GM18868 (cell line): ENCODE measurements around the gene LBHD2.

Source experiments
- ATAC-seq: cut with Tn5 transposase; IDR thresholded peaks from one replicate; pipeline ENCODE4 v1.9.1; 2021; ENCODE audit warnings: mild to moderate bottlenecking, moderate library complexity; ENCODE audit not compliant: unreplicated experiment

The LBHD2 gene

GRCh38 chr14:103089386-103090335, 5.7 kb downstream of the LBHD2 start:
- ATAC-seq, result no peak

DNA sequence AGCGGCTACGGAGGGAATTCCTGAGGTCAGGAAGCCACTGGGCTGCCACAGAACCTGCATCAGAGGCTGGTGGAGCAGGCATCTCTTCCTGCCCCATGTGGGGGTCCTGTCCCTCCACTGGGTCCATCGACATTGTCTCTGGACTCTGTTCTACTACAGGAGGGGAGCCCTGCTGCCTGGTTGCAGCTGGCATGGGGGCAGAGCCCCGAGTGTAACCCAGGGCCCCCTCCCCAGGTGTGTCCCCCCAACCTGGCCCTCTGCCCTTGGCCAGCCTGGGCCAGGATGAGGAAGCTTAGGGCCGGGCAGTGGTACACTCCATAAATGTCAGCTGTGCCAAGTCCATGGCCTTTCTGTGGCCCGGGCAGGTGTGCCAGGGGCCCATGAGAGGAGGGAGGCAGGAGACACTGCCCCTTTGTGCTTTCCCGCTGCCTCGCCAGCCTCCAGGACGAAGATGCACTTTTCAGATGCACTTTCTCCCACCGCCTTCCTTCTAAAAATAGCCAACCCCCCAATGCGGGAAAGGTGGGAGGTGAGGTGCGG, 6.5 kb downstream of the LBHD2 start:
- no peak for ATAC-seq

DNA sequence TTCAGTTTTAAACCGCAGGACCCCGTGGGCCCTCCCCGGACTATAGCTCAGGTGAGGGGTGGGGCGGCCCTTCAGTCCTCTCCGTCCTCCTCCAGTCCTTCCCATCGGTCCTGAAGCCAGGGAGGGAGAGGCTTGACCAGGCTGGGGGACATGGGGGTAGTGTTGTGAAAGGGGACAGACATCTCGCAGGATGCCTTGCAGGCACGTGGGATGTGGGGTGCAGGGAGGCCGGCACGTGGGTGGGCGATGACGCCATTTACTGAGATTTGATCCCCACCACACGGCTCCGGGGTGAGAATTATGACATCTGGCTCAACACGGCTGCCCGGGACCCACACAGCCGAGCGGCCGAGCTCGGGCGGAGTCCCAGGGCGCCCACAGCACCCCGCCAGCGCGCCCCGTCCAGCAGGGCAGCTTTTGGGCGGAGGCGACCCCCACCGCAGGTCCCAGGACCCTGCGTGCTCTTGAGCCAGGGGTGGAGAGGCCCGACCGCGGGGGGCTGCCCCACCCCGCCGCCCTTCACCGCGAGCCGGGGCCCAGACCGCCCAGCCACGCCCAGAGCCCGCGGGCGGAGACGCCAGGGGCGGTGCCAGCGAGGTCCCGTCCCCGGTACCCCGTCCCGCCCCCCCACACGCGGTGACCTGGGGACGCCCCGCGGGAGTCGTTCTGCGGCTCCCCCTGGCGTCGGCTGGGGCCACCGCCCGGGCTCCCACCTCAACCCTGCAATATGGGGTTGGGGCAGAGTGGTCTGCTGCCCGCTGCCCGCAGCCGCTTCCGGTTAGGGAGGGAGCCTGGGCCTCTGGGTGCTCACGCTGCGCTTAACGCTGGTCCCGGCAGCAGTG, 7.3 kb downstream of the LBHD2 start:
- ATAC-seq, result peak; percentile 72

- ATAC-seq, result no peak
Observed at GRCh38 chr14:103091883-103092222, 7.8 kb downstream of the LBHD2 start.

DNA sequence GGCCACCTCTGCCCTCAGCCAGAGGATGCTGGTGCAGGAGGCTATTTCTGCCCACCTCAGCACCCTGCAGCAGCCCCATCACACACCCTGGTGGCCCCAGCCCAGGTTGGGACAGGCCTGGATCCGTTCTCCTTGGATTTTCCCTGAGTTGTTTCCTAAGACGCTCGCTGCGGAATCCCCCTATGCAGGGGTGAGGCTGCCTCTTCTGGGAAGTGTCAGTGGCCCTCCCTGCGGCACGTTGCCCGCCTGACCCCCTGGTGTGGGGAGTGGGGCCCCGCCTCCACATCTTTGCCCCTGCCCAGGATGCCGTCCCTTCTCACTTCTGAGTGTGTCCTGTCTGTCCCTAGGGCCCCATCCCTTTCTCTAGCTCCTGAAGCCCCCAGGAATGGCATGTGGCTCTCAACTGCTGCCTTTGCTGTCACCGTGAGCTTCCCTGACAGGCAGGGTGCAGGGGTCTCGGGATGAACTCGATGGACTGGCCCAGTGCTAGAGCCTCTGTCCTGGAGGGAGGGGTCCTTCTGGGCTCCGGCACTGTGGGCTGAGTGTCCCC, 9.9 kb downstream of the LBHD2 start:
- ATAC-seq, result no peak

DNA sequence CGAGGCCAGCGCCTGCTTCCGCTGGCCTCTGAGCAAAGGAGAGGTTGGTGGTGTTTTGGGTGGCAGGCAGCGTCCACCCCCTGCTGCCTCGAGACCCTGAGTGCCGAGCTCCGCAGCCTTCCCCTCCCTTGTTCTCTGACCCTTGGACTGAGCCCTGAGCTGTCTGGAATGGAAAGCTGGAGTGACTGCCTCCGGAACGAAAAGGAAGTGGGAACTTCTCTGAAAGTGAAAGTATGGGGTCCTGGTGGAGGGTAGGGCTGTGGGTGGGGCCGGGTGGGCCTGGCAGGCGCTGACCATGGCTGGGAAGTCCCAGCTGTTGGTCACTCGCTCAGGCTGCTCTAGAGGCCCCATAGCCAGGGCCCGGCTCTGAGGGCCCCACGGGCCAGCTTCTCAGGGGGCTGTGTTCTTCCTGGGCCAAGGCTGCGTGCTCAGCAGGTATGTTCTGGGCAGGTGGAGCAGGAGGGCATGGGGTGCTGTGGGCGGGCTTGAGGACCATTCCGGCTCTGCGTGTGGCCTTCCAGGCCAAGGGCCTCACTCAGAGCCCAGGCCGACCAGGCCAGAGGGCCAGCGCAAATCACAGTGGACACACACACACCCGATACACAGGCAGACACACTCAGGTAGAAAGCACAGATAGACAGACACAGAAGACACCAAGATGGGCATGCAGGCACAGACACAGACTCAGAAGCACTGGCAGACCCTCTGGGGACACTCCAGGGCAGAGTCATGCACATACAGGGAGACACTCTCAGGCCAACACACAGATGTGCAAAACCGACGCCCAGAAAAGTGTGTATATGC, 10.6 kb downstream of the LBHD2 start, which contains the start of gene EXOC3L4:
TSS of gene EXOC3L4 (plus strand) at position 320 of the 804 bp plus-strand sequence. CDS start 5,495 bp downstream, outside the sequence.
- no peak for ATAC-seq

GRCh38 chr14:103095210-103095778, 11.3 kb downstream of the LBHD2 start:
- ATAC-seq, result no peak

DNA sequence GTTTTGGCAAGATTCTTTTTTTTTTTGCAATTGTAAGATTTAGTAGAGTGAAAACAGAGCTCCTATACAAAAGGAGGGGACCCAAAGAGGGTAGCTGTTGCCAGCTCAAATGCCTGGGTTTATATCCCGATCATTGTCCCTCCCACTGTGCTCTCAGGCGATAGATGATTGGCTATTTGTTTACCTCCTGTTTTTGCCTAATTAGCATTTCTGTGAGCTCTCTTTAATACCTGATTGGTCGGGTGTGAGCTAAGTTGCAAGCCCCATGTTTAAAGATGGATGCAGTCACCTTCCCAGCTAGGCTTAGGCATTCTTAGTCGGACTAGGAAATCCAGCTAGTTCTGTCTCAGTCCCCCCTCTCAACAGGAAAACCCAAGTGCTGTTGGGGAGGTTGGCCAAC, 12.4 kb downstream of the LBHD2 start:
- ATAC-seq, result no peak

DNA sequence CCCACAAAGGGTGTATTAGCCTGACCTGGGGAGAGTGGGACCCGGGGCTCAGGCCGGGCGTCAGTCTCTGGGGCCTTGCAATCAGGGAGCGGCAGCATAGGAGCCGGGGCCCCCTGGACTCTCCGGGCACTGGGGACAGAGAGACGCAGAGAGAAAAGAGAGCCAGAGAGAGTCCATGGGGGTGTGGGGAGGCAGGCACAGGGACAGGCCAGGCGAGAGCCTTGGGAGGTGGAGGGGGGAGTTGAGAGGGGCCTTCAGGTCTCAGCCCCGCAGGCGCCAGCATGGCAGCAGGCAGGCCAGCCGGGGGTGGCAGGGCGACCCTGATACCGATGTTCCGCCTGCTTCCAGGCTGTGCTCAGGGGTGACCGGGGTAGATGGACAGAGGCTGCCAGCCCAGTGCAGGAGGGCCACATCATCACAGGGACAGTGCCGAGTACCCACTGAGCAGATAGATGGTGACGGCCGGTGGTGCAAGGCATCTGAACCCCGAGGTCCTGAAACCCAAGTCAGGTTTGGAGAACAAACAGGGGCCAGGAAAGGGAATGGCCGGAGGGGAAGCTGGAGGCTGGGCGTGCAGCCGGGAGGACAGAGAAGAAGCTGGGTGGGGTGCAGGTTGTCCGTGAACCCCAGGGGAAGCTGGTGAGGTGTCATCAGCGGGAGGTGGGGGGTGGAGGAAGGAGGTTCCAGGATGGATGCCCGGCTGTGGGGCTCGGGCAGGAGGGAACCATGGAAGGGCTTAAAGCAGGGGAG, 13.4 kb downstream of the LBHD2 start:
- ATAC-seq, result no peak

GRCh38 chr14:103097994-103098957, 14.3 kb downstream of the LBHD2 start:
- ATAC-seq, result no peak

- ATAC-seq, result no peak
Observed at GRCh38 chr14:103099081-103099732, 15.2 kb downstream of the LBHD2 start.

GRCh38 chr14:103099733-103100280, 15.8 kb downstream of the LBHD2 start:
- no peak for ATAC-seq

DNA sequence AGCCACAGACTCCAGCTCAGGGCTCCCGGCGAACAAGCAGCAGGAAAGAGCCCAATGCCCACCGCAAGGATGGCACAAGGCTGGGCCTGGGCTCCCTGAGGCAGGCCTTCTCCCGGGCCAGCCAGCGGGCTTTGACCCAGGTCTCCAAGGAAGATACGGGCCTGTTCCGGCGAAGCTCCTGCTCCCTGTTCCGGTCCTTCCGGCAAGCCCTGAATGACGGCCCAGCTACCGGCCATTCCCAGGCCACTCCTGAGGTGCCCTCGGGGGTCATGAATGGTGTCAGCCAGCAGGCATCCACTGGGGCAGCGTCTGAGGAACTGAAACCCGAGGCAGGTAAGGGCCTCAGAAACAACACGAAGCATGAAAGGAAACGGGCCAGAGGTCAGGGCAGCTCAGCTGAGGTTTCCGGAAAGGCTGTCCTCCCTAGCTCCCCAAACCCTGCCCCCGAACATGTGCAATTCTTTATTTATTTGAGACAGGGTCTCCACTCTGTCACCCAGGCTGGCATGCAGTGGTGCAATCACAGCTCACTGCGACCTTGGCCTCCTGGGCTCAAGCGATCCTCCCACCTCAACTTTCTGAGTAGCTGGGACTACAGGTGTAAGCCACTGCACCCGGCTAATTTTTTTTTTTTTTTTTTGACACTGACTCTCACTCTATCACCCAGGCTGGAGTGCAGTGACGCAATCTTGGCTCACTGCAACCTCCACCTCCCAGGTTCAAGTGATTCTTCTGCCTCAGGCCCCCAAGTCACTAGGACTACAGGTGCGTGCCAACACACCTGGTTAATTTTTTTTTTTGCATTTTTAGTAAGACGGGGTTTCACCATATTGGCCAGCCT, 16.5 kb downstream of the LBHD2 start:
- no peak for ATAC-seq

GRCh38 chr14:103101257-103101962, 17.4 kb downstream of the LBHD2 start:
- ATAC-seq, result no peak

DNA sequence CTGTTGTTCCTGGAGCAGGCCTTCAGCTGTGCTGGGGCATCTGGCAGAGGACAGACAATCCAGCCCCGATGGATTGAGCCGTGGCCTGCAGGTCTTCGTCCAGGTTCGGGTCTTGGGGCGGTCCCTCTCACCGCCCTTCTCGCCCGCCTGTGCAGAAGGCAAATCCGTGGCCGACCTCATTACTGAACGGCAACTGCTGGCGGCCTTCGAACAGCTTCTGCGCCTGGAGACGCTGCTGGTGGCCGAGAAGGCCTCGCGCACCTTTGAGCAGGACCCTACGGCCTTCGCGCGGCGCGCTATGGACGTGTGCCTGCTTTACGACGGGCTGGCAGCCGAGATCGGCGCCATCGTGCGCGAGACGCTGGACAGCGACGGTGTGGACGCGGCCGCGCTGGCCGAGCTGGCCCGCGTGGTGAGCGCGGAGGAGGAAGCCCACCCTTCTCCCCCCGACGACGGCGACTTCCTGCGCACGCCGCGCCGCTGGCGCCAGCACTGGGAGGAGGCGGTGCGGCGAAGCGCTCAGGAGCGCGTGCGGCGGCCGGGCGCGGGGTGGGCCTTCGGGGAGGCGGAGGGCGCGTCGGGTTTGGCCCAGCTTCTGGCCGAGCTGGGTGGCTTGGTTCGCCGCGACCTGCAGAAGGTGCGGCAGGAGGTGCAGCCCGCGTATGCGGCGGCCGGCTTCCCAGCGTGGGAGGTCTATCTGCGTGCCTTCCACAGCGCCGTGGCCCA, 18.1 kb downstream of the LBHD2 start:
- no peak for ATAC-seq
